A549 (cell line): ENCODE results near the gene CNTFR.

ENCODE experiments used
- JUNB ChIP-seq: fragments of >200 bp; sonication (Bioruptor Twin); formaldehyde crosslinking; IDR thresholded peaks from 2 replicates; pipeline ENCODE4 v1.6.1; 2016
- POLR2A ChIP-seq: IDR thresholded peaks from 2 replicates; pipeline ENCODE4 v1.6.1; 2012; ENCODE audit warnings: mild to moderate bottlenecking, low read length
- SMC3 ChIP-seq: fragments of >200 bp; sonication (Bioruptor Twin); formaldehyde crosslinking; IDR thresholded peaks from 3 replicates; pipeline ENCODE4 v1.6.1; 2018; ENCODE audit warnings: inconsistent platforms
- ZFP36 ChIP-seq: fragments of 450-650 bp; IDR thresholded peaks from 2 replicates; pipeline ENCODE4 v1.6.1; 2014; ENCODE audit warnings: borderline replicate concordance; ENCODE audit not compliant: partially characterized antibody
- TF ChIP-seq, protein P1 (sequence below): IDR thresholded peaks from 2 replicates; pipeline ENCODE4 v1.6.1; 2012
- TF ChIP-seq, protein P2 (sequence below): fragments of 450-650 bp; IDR thresholded peaks from 2 replicates; pipeline ENCODE4 v1.6.1; 2014; ENCODE audit warnings: antibody characterized with exemption
- TF ChIP-seq, protein P3 (sequence below): fragments of >200 bp; sonication (Bioruptor Twin); formaldehyde crosslinking; IDR thresholded peaks from 3 replicates; pipeline ENCODE4 v1.5.1; 2016
- TF ChIP-seq, protein P4 (sequence below): IDR thresholded peaks from 2 replicates; pipeline ENCODE4 v1.6.1; 2012

DNA sequence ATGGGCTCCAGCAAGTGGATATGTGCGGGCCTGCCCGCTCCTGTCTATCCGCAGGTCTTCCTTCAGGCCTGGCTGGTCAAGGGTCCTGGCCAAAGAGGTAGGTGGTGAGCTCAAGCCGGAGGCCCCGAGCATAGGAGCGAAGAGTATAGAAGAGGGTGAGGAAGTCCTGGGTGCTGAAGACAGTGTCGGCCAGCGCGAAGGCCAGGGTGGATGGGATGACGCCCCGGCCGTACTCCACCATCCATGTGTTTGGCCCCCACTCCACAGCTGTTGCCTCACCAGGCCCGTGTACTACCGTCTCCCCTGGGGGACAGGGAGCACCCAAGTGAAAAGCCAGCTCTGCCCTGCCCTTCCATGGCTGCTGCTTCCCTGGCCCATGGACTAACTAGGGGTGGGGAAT, 46.0 kb upstream of the CNTFR start:
- TF ChIP-seq, protein P1, sequence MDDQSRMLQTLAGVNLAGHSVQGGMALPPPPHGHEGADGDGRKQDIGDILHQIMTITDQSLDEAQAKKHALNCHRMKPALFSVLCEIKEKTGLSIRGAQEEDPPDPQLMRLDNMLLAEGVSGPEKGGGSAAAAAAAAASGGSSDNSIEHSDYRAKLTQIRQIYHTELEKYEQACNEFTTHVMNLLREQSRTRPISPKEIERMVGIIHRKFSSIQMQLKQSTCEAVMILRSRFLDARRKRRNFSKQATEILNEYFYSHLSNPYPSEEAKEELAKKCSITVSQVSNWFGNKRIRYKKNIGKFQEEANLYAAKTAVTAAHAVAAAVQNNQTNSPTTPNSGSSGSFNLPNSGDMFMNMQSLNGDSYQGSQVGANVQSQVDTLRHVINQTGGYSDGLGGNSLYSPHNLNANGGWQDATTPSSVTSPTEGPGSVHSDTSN, result no peak
- TF ChIP-seq ZFP36 (no peak), POLR2A (no peak), SMC3 (no peak), JUNB (no peak)
- TF ChIP-seq, protein P2, sequence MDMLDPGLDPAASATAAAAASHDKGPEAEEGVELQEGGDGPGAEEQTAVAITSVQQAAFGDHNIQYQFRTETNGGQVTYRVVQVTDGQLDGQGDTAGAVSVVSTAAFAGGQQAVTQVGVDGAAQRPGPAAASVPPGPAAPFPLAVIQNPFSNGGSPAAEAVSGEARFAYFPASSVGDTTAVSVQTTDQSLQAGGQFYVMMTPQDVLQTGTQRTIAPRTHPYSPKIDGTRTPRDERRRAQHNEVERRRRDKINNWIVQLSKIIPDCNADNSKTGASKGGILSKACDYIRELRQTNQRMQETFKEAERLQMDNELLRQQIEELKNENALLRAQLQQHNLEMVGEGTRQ, result no peak
- TF ChIP-seq, protein P3, sequence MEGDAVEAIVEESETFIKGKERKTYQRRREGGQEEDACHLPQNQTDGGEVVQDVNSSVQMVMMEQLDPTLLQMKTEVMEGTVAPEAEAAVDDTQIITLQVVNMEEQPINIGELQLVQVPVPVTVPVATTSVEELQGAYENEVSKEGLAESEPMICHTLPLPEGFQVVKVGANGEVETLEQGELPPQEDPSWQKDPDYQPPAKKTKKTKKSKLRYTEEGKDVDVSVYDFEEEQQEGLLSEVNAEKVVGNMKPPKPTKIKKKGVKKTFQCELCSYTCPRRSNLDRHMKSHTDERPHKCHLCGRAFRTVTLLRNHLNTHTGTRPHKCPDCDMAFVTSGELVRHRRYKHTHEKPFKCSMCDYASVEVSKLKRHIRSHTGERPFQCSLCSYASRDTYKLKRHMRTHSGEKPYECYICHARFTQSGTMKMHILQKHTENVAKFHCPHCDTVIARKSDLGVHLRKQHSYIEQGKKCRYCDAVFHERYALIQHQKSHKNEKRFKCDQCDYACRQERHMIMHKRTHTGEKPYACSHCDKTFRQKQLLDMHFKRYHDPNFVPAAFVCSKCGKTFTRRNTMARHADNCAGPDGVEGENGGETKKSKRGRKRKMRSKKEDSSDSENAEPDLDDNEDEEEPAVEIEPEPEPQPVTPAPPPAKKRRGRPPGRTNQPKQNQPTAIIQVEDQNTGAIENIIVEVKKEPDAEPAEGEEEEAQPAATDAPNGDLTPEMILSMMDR, result no peak
- TF ChIP-seq, protein P4, sequence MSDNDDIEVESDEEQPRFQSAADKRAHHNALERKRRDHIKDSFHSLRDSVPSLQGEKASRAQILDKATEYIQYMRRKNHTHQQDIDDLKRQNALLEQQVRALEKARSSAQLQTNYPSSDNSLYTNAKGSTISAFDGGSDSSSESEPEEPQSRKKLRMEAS, result no peak
